Chondrocyte (in vitro differentiated cells): ENCODE data around the gene SENP8. TPM values are rescaled to one million over a fixed set of nuclear protein-coding genes. Genes with fewer than 3 reads are reported as not detected.
A peak's percentile ranks its signal among the peaks of the same experiment; 100 is the strongest.

ENCODE experiments used
- DNase-seq: peaks from one replicate; pipeline ENCODE4 v3.0.0; 2021; ENCODE audit warnings: mixed read lengths, low spot score
- H3K27ac Mint-ChIP-seq: one replicate; pipeline ENCODE4 v1.8.0; 2021; ENCODE audit warnings: mild to moderate bottlenecking, moderate library complexity, mixed read lengths; ENCODE audit not compliant: unreplicated experiment
- H3K27me3 Mint-ChIP-seq: 2 replicates; pipeline ENCODE4 v1.8.0; 2021; ENCODE audit warnings: low read depth, mixed read lengths
- H3K36me3 Mint-ChIP-seq: 2 replicates; pipeline ENCODE4 v1.8.0; 2021; ENCODE audit warnings: low read depth, mixed read lengths
- H3K4me1 Mint-ChIP-seq: 2 replicates; pipeline ENCODE4 v1.8.0; 2021; ENCODE audit warnings: low read depth, mild to moderate bottlenecking, mixed read lengths
- H3K4me3 Mint-ChIP-seq: one replicate; pipeline ENCODE4 v1.8.0; 2021; ENCODE audit warnings: mild to moderate bottlenecking, moderate library complexity, mixed read lengths; ENCODE audit not compliant: unreplicated experiment
- H3K9me3 Mint-ChIP-seq: 2 replicates; pipeline ENCODE4 v1.8.0; 2021; ENCODE audit warnings: low read depth, mixed read lengths
- CTCF ChIP-seq: fragments of 200-600 bp; sonication (generic); IDR thresholded peaks from 2 replicates; pipeline ENCODE4 v1.5.0; 2021; ENCODE audit warnings: antibody characterized with exemption, mild to moderate bottlenecking, moderate library complexity
- total RNA-seq: library from RNA; stranded (reverse); gene quantifications from 3 replicates; pipeline ENCODE4 v1.2.1, GENCODE V29; 2021

The SENP8 gene
- total RNA-seq, 1 donor from 2014 or later: 2.9 TPM

- Mint-ChIP-seq H3K9me3 (no peaks in the 10 kb centered on the region), H3K4me3 (no peak overlapping the region), H3K27ac (peak overlapping the region; percentile 1), H3K4me1 (peaks cover 43% of the 10 kb centered on the region), H3K27me3 (no peaks in the 10 kb centered on the region), H3K36me3 (no peaks in the 10 kb centered on the region)
- DNase-seq: no peak
- no peak for TF ChIP-seq CTCF
These were observed 4.7 kb upstream of the SENP8 start for GRCh38 chr15:72113347-72114031.

- Mint-ChIP-seq H3K27me3 (no peaks in the 10 kb centered on the region), H3K4me1 (peaks cover 46% of the 10 kb centered on the region), H3K27ac (peak overlapping the region; percentile 99), H3K36me3 (no peaks in the 10 kb centered on the region), H3K9me3 (no peaks in the 10 kb centered on the region), H3K4me3 (peak overlapping the region; percentile 96)
- TF ChIP-seq CTCF: no peak
- no peak for DNase-seq
These were observed 1.3 kb upstream of the SENP8 start for GRCh38 chr15:72116731-72117485.

- Mint-ChIP-seq H3K36me3 (no peaks in the 10 kb centered on the region), H3K27ac (peak overlapping the region; percentile 99), H3K9me3 (no peaks in the 10 kb centered on the region), H3K4me1 (peaks cover 46% of the 10 kb centered on the region), H3K4me3 (peak overlapping the region; percentile 96), H3K27me3 (no peaks in the 10 kb centered on the region)
- peak; percentile 97 for DNase-seq
- TF ChIP-seq CTCF: no peak
These were observed 652 bp upstream of the SENP8 start for GRCh38 chr15:72117486-72118016.

- TF ChIP-seq CTCF: no peak
- H3K27ac Mint-ChIP-seq: no peak overlapping the region
- H3K36me3 Mint-ChIP-seq: no peaks in the 10 kb centered on the region
- DNase-seq: no peak
- no peaks in the 10 kb centered on the region for H3K27me3 Mint-ChIP-seq
- H3K4me1 Mint-ChIP-seq: peaks cover 4% of the 10 kb centered on the region
- no peaks in the 10 kb centered on the region for H3K9me3 Mint-ChIP-seq
- H3K4me3 Mint-ChIP-seq: no peak overlapping the region
These were observed 6.0 kb downstream of the SENP8 start for GRCh38 chr15:72124218-72124617.

- Mint-ChIP-seq H3K4me3 (no peak overlapping the region), H3K27me3 (no peaks in the 10 kb centered on the region), H3K9me3 (no peaks in the 10 kb centered on the region), H3K4me1 (no peaks in the 10 kb centered on the region), H3K27ac (no peak overlapping the region), H3K36me3 (no peaks in the 10 kb centered on the region)
- TF ChIP-seq CTCF: no peak
- DNase-seq: no peak
These were observed 9.6 kb downstream of the SENP8 start for GRCh38 chr15:72127724-72128322.
